SK-MEL-5 (cell line): ENCODE results near the gene LBHD2. TPM values are rescaled to one million over a fixed set of nuclear protein-coding genes. Genes with fewer than 3 reads are reported as not detected.

Experiments
- DNase-seq: peaks from one replicate; pipeline ENCODE4 v3.0.0-alpha.2; 2016; ENCODE audit warnings: low read depth, low spot score
- in situ Hi-C: cut with HindIII; loops from 2 replicates; pipeline ENCODE4 v1.10.0; 2016; ENCODE audit warnings: low sequenced_read_pairs, high pct_unique_total_duplicates, low pct_unique_long_range_greater_than_20kb
- total RNA-seq: library from RNA; depleted of rRNA; stranded (reverse); fragments of >200 nt; shearing (Covaris generic); gene quantifications from 2 replicates; pipeline ENCODE4 v1.2.3, GENCODE V29; 2014; rRNA removed

The LBHD2 gene
- total RNA-seq, 1 experiment from 2014 or later, result not detected

- in situ Hi-C loops, result no loop called here
- no peak for DNase-seq
Observed at GRCh38 chr14:103133210-103134140, 49.5 kb downstream of the LBHD2 start.

GRCh38 chr14:103134405-103134804 lies 50.4 kb downstream of the LBHD2 start:
- in situ Hi-C loops, result no loop called here
- no peak for DNase-seq

- no peak for DNase-seq
- in situ Hi-C loops, result no loop called here
Observed at GRCh38 chr14:103134919-103135318, 50.9 kb downstream of the LBHD2 start.

- in situ Hi-C loops, result no loop called here
- no peak for DNase-seq
Observed at GRCh38 chr14:103135333-103136260, 51.6 kb downstream of the LBHD2 start.

- no peak for DNase-seq
- in situ Hi-C loops, result no loop called here
Observed at GRCh38 chr14:103136388-103137271, 52.6 kb downstream of the LBHD2 start.

GRCh38 chr14:103137689-103138300 lies 53.8 kb downstream of the LBHD2 start:
- in situ Hi-C loops, result no loop called here
- no peak for DNase-seq

GRCh38 chr14:103138301-103139131 lies 54.5 kb downstream of the LBHD2 start:
- in situ Hi-C loops, result no loop called here

GRCh38 chr14:103139132-103140025 lies 55.4 kb downstream of the LBHD2 start:
- in situ Hi-C loops, result no loop called here
- DNase-seq, result no peak

More at GRCh38 chr14:103138301-103139131, 54.5 kb downstream of the LBHD2 start:
- no peak for DNase-seq

Other genes with a start within 250 kb of the LBHD2 start
- gene AMN, start 161.5 kb upstream of the LBHD2 start, total RNA-seq, result 0.13 TPM in 1 of 2 replicates, not detected in the other
- 45.0 and 49.2 TPM in 2 replicates for gene CDC42BPB, start 26.7 kb upstream of the LBHD2 start, total RNA-seq
- gene EXOC3L4, start 10.5 kb downstream of the LBHD2 start, total RNA-seq, result not detected in 2 replicates
- 0.29 TPM in 1 of 2 replicates, not detected in the other for gene TNFAIP2, start 39.3 kb downstream of the LBHD2 start, total RNA-seq